ENCODE results near the gene KLHL15.
A peak's percentile ranks its signal among the peaks of the same experiment; 100 is the strongest.
"Not testable (repeated sequence)": the region's sequence is repeated elsewhere in the genome, so short reads cannot be mapped to it uniquely, and the experiment has no call there.

KLHL15 gene

DNA sequence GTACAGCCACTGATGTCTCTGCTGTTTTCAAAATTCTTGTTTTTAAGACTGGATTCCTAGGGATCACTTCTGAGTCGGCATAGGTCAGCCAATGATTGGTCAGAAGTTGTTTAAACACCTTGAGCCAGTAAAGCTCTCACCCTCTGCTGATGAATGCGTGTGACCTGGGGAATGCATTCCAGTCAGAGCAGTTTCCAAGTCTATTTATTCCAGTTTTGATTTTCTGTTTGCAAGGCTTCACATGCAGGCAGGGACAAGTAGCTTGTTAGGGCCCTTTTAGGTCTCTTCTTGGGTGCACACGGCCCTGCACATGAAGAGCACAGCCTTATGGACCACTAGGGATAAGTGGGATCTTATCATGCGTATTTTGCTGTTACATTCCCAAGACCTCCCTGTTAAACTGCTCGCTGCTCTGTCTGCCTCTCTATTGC is 47.0 kb downstream of the KLHL15 start:
- TF ChIP-seq, protein P1, sequence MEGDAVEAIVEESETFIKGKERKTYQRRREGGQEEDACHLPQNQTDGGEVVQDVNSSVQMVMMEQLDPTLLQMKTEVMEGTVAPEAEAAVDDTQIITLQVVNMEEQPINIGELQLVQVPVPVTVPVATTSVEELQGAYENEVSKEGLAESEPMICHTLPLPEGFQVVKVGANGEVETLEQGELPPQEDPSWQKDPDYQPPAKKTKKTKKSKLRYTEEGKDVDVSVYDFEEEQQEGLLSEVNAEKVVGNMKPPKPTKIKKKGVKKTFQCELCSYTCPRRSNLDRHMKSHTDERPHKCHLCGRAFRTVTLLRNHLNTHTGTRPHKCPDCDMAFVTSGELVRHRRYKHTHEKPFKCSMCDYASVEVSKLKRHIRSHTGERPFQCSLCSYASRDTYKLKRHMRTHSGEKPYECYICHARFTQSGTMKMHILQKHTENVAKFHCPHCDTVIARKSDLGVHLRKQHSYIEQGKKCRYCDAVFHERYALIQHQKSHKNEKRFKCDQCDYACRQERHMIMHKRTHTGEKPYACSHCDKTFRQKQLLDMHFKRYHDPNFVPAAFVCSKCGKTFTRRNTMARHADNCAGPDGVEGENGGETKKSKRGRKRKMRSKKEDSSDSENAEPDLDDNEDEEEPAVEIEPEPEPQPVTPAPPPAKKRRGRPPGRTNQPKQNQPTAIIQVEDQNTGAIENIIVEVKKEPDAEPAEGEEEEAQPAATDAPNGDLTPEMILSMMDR (IDR thresholded peaks at IDR 0.05; ENCODE audit: low read depth, low read length), result no peak
- no peak overlapping the region for H3K4me3 ChIP-seq (ENCODE audit: low read depth, low read length)
- no peak for DNase-seq (ENCODE audit: low read depth)

DNA sequence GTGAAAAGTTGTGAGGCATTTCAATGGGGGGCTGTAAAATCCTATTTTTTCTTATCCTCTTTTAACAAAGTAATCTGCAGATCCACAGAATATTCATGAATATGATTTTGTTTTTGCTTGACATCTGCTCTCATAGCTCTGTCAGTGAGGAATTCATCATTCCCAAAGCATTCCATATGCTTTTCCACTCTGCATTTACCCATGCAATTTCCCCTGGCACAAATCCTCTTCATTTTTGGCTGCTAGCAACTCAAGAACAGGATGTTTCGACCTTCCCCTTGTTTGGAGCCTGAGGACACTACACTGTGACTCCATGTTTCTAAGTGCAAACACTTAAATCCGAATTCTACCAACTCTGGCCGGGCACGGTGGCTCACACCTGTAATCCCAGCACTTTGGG is 48.5 kb downstream of the KLHL15 start:
- no peak overlapping the region for H3K4me3 ChIP-seq (ENCODE audit: low read depth, low read length)
- no peak for DNase-seq (ENCODE audit: low read depth)
- TF ChIP-seq POLR2A (IDR thresholded peaks at IDR 0.05; ENCODE audit: extremely low read depth, insufficient read length) (no peak), MYC (IDR thresholded peaks at IDR 0.05; ENCODE audit: low read depth, low read length) (no peak)
- TF ChIP-seq, protein P1 (IDR thresholded peaks at IDR 0.05; ENCODE audit: low read depth, low read length), result no peak
- TF ChIP-seq, protein P2, sequence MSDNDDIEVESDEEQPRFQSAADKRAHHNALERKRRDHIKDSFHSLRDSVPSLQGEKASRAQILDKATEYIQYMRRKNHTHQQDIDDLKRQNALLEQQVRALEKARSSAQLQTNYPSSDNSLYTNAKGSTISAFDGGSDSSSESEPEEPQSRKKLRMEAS (IDR thresholded peaks at IDR 0.05; ENCODE audit: low read depth, low read length), result no peak

DNA sequence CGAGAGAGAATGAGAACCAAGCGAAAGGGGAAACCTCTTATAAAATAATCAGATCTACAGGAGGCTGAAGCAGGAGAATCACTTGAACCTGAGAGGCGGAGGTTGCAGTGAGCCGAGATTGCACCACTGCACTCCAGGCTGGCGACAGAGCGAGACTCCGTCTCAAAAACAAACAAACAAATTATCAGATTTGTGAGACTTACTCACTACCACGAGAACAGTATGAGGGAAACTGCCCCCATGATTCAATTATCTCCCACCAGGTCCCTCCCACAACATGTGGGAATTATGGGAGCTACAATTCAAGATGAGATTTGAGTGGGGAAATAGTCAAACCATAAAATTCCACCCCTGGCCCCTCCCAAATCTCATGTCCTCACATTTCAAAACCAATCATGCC is 61.4 kb downstream of the KLHL15 start:
- not testable (repeated sequence) for DNase-seq (ENCODE audit: low read depth); H3K4me3 ChIP-seq (ENCODE audit: low read depth, low read length)

DNA sequence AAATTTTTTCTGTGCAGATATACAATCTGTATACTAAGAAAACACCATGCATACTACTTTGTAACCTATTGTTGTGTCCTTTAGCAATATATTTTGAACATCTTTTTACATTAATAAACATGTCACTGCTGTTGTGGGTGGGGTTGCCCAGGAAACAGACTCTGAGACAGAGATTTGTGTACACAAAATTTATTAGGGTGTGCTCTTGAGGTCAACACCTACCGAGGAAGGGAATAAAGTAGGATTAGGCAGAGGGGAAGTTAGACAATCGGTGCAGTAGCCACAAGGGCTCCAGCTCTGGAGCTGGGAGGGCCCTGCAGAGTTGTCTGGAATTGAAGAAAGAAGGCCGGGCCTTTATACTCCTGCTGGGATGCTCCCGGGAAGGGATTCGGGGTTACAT is 62.8 kb downstream of the KLHL15 start:
- DNase-seq (ENCODE audit: low read depth), result no peak
- no peak overlapping the region for H3K4me3 ChIP-seq (ENCODE audit: low read depth, low read length)
- TF ChIP-seq, protein P1 (IDR thresholded peaks at IDR 0.05; ENCODE audit: low read depth, low read length), result no peak
- no peak for TF ChIP-seq POLR2A (IDR thresholded peaks at IDR 0.05; ENCODE audit: extremely low read depth, insufficient read length)
- TF ChIP-seq MYC (IDR thresholded peaks at IDR 0.05; ENCODE audit: low read depth, low read length), result no peak
- TF ChIP-seq, protein P2 (IDR thresholded peaks at IDR 0.05; ENCODE audit: low read depth, low read length), result no peak

DNA sequence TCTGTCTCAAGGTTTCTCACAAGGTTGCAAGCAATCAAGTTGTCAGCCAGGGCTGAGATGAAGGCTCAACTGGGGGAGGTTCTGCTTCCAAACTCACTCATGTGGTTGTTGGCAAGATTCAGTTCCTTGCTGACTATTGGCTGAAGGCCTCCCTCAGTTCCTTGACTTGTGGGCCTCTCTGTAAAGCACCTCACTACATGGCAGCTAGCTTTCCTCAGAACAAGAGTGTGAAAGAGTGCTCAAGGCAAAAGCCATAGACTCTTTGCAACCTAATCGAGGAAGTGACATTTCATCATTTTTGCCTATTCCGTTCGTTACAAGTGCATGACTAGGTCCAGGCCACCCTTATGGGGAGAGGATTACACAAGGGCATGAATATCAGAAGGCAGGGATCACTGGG is 67.2 kb downstream of the KLHL15 start:
- DNase-seq (ENCODE audit: low read depth), result peak; percentile 93
- TF ChIP-seq, protein P2 (IDR thresholded peaks at IDR 0.05; ENCODE audit: low read depth, low read length), result no peak
- TF ChIP-seq POLR2A (IDR thresholded peaks at IDR 0.05; ENCODE audit: extremely low read depth, insufficient read length) (peak; percentile 31), MYC (IDR thresholded peaks at IDR 0.05; ENCODE audit: low read depth, low read length) (no peak)
- TF ChIP-seq, protein P1 (IDR thresholded peaks at IDR 0.05; ENCODE audit: low read depth, low read length), result no peak
- H3K4me3 ChIP-seq (ENCODE audit: low read depth, low read length), result peak overlapping the region; percentile 57

DNA sequence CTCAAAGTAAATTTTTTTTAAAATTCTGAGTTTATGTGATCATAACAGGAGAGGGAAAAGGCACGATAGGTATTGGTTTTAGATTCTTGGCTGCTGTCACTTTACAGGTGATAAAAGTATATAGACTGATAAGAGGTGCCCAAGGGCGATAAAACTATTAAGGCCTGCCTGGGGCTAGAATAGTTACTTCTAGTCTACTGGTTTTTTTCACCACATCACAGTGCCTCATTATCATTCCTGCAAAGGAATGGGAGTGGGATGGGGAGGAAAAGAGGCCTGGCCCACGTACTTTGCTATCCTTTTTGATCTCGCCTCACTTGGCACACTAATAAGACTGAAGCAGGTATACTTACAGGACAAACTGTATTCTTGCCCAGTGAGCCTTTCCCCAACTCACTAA is 72.6 kb downstream of the KLHL15 start:
- H3K4me3 ChIP-seq (ENCODE audit: low read depth, low read length), result no peak overlapping the region
- TF ChIP-seq POLR2A (IDR thresholded peaks at IDR 0.05; ENCODE audit: extremely low read depth, insufficient read length) (no peak), MYC (IDR thresholded peaks at IDR 0.05; ENCODE audit: low read depth, low read length) (no peak)
- TF ChIP-seq, protein P2 (IDR thresholded peaks at IDR 0.05; ENCODE audit: low read depth, low read length), result no peak
- TF ChIP-seq, protein P1 (IDR thresholded peaks at IDR 0.05; ENCODE audit: low read depth, low read length), result no peak
- no peak for DNase-seq (ENCODE audit: low read depth)
